ENCODE results near the gene TNFRSF17.

Gene TNFRSF17

GRCh38 chr16:12009462-12009861 is 44.5 kb downstream of the TNFRSF17 start:
- DNase-seq: no peak

- DNase-seq: no peak
Observed at GRCh38 chr16:12009922-12010321, 44.9 kb downstream of the TNFRSF17 start.

GRCh38 chr16:12010388-12011251 is 45.6 kb downstream of the TNFRSF17 start:
- DNase-seq: no peak

GRCh38 chr16:12011565-12011964 is 46.6 kb downstream of the TNFRSF17 start:
- no peak for DNase-seq

- no peak for DNase-seq
Observed at GRCh38 chr16:12016291-12016947, 51.4 kb downstream of the TNFRSF17 start.

- DNase-seq: no peak
Observed at GRCh38 chr16:12017558-12017957, 52.5 kb downstream of the TNFRSF17 start.
